OCI-LY1 (cell line): ENCODE measurements around the gene KRTAP2-1.

Source experiments
- EZH2 ChIP-seq: fragments of 200-600 bp; sonication (generic), shearing (Covaris generic); IDR thresholded peaks from 2 replicates; pipeline ENCODE4 v1.8.0; 2017; ENCODE audit warnings: borderline replicate concordance, mixed run types, mild to moderate bottlenecking, antibody characterized with exemption, low read length, moderate library complexity, mixed read lengths
- TF ChIP-seq, protein P1 (sequence below): fragments of 200-600 bp; sonication (generic), shearing (Covaris generic); IDR thresholded peaks from 2 replicates; pipeline ENCODE4 v1.5.1; 2017; ENCODE audit warnings: mild to moderate bottlenecking, antibody characterized with exemption, low read length, moderate library complexity, mixed read lengths

DNA sequence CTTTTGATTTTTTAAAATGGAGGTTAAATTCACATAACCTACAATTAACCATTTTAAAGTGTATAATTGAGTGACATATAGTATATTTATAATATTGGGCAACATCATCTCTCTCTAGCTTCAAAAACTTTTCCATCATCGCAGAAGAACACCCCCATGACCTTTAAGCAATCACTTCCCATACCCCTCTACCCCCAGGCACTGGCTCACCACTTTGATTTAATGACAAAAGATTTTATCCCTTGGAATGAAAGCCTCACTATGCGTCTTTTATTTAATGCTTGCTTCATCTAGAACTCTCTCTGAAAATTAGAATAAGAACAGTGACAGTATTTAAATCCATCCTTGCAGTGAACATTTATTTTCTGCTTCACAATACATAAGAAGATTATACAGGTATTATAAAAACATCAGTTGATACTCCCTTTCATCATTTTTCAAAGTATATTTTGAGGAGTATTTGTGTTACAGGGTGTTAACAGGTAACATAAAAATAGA, 9.2 kb downstream of the KRTAP2-1 start:
- TF ChIP-seq, protein P1, sequence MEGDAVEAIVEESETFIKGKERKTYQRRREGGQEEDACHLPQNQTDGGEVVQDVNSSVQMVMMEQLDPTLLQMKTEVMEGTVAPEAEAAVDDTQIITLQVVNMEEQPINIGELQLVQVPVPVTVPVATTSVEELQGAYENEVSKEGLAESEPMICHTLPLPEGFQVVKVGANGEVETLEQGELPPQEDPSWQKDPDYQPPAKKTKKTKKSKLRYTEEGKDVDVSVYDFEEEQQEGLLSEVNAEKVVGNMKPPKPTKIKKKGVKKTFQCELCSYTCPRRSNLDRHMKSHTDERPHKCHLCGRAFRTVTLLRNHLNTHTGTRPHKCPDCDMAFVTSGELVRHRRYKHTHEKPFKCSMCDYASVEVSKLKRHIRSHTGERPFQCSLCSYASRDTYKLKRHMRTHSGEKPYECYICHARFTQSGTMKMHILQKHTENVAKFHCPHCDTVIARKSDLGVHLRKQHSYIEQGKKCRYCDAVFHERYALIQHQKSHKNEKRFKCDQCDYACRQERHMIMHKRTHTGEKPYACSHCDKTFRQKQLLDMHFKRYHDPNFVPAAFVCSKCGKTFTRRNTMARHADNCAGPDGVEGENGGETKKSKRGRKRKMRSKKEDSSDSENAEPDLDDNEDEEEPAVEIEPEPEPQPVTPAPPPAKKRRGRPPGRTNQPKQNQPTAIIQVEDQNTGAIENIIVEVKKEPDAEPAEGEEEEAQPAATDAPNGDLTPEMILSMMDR: no peak
- no peak for TF ChIP-seq EZH2
